ENCODE results near the gene SRPRA. TPM values are rescaled to one million over a fixed set of nuclear protein-coding genes. Genes with fewer than 3 reads are reported as not detected.
A peak's percentile ranks its signal among the peaks of the same experiment; 100 is the strongest.

SRPRA gene
- total and polyA plus RNA-seq, 10 of the 15 experiments (the other 5 are each of a cell fraction or from before 2014, with no cell fraction given): 29.6 to 131 (median 92.8) TPM

DNA sequence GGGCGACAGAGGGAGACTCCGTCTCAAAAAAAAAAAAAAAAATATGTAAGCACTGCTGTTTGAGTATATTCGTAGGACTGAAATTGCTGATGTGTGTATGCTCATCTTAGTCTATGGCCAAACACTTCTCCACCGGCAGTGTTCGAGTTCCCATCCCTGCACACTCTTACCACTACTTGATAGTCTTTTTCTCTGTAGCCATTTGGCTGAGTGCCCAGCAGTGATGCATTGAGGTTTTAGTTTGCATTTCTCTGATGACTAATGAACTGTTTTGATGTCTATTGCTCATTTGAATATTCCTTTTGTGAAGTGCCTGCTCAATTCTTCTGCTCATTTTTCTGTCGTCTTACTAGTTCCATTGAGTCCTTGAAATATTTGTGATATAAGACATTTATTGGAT lies 16.1 kb upstream of the SRPRA start:
- ChIA-PET CTCF (interaction anchor here (2.6 kb wide), 1 partner anchor 15 kb away, joined by 10 read pairs; no protein-coding TSS in a partner anchor), POLR2A (no interaction called here), RAD21 (ENCODE audit: unreplicated experiment) (no interaction called here), SMC1A (ENCODE audit: uncharacterized antibody, unreplicated experiment) (interaction anchor here (2.7 kb wide), 1 partner anchor 22 kb away, joined by 9 read pairs; no protein-coding TSS in a partner anchor)
- Histone ChIP-seq H3K36me3 (ENCODE audit: control insufficient read depth in 2 of 2, insufficient read depth in 2 of 2, low read length in 1 of 2) (no peaks in the 10 kb centered on the region; a peak in 1 of 4 replicates), H3K4me3 (peak overlapping the region; percentile 96; the same call in 1 of the 2 replicates), H3K27me3 (replicated peaks in 1 of 2; ENCODE audit: control insufficient read depth in 2 of 2, insufficient read depth in 2 of 2, low read length in 1 of 2) (no peaks in the 10 kb centered on the region), H3K4me1 (ENCODE audit: control insufficient read depth, insufficient read depth, low read length) (peaks cover 22% of the 10 kb centered on the region), H3K79me2 (ENCODE audit: control insufficient read depth, insufficient read depth, low read length) (peaks cover 6% of the 10 kb centered on the region), H3K4me2 (ENCODE audit: control insufficient read depth, insufficient read depth) (peak overlapping the region; percentile 89), H3K27ac (ENCODE audit: control insufficient read depth, insufficient read depth) (no peak overlapping the region), H3K9ac (ENCODE audit: control insufficient read depth, insufficient read depth, low read length) (no peak overlapping the region), H2AFZ (ENCODE audit: control insufficient read depth, low read depth, low read length) (no peak overlapping the region), H3K9me3 (replicated peaks; ENCODE audit: control insufficient read depth, insufficient read depth, low read length) (no peaks in the 10 kb centered on the region), H4K20me1 (ENCODE audit: control insufficient read depth, insufficient read depth) (no peaks in the 10 kb centered on the region)
- in situ Hi-C loops (cut with MboI): no loop called here
- WGBS (ENCODE audit: insufficient coverage, insufficient replicate concordance, low lambda C conversion rate, missing lambda C conversion rate): 4% methylated on average over 4 of the region's 6 CpGs
- peak; percentile 90 for FAIRE-seq
- peak; percentile 94 for DNase-seq (ENCODE audit: low read depth, low spot score)
- BruUV-seq (replicated peaks): no TSS peak
- TF ChIP-seq CREM (IDR thresholded peaks at IDR 0.05; ENCODE audit: low read depth) (peak; percentile 34; the same call in 1 of the 2 replicates), ZNF217 (IDR thresholded peaks at IDR 0.05) (no peak), CREB1 (IDR thresholded peaks at IDR 0.05; ENCODE audit: low read depth) (0 out of 2 replicates have a peak, but pooled peaks have one; percentile 52), ATF7 (IDR thresholded peaks at IDR 0.05; ENCODE audit: low read depth) (0 out of 2 replicates have a peak, but pooled peaks have one; percentile 57), JUNB (IDR thresholded peaks at IDR 0.05) (0 out of 2 replicates have a peak, but pooled peaks have one; percentile 10), RUNX3 (IDR thresholded peaks at IDR 0.05; ENCODE audit: low read length) (peak; percentile 81), POU2F2 (IDR thresholded peaks at IDR 0.05; ENCODE audit: borderline replicate concordance, low read depth, low read length) (peak; percentile 92; the same call in 2 of the 3 replicates), NFIC (IDR thresholded peaks at IDR 0.05; ENCODE audit: low read depth, low read length) (0 out of 2 replicates have a peak, but pooled peaks have one; percentile 23), SUPT20H (IDR thresholded peaks at IDR 0.05; ENCODE audit: borderline replicate concordance, control insufficient read depth, low read depth, low read length) (no peak), LARP7 (IDR thresholded peaks at IDR 0.05) (no peak), POLR2AphosphoS5 (IDR thresholded peaks at IDR 0.05; ENCODE audit: low read length) (0 out of 2 replicates have a peak, but pooled peaks have one; percentile 32), SMAD1 (IDR thresholded peaks at IDR 0.05; ENCODE audit: low read depth, partially characterized antibody) (peak; percentile 81), SP1 (IDR thresholded peaks at IDR 0.05; ENCODE audit: low read depth, low read length) (no peak), TCF7 (IDR thresholded peaks at IDR 0.05; ENCODE audit: borderline replicate concordance) (peak; percentile 41; the same call in 1 of the 2 replicates)
- TF ChIP-seq, protein P1, sequence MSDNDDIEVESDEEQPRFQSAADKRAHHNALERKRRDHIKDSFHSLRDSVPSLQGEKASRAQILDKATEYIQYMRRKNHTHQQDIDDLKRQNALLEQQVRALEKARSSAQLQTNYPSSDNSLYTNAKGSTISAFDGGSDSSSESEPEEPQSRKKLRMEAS (IDR thresholded peaks at IDR 0.05; ENCODE audit: low read depth, low read length): no peak
- TF ChIP-seq, protein P2, sequence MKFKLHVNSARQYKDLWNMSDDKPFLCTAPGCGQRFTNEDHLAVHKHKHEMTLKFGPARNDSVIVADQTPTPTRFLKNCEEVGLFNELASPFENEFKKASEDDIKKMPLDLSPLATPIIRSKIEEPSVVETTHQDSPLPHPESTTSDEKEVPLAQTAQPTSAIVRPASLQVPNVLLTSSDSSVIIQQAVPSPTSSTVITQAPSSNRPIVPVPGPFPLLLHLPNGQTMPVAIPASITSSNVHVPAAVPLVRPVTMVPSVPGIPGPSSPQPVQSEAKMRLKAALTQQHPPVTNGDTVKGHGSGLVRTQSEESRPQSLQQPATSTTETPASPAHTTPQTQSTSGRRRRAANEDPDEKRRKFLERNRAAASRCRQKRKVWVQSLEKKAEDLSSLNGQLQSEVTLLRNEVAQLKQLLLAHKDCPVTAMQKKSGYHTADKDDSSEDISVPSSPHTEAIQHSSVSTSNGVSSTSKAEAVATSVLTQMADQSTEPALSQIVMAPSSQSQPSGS (IDR thresholded peaks at IDR 0.05; ENCODE audit: low read length): 0 out of 2 replicates have a peak, but pooled peaks have one; percentile 30
- TF ChIP-seq, protein P3, sequence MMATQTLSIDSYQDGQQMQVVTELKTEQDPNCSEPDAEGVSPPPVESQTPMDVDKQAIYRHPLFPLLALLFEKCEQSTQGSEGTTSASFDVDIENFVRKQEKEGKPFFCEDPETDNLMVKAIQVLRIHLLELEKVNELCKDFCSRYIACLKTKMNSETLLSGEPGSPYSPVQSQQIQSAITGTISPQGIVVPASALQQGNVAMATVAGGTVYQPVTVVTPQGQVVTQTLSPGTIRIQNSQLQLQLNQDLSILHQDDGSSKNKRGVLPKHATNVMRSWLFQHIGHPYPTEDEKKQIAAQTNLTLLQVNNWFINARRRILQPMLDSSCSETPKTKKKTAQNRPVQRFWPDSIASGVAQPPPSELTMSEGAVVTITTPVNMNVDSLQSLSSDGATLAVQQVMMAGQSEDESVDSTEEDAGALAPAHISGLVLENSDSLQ (IDR thresholded peaks at IDR 0.05): 0 out of 2 replicates have a peak, but pooled peaks have one; percentile 9
- TF ChIP-seq, protein P4, sequence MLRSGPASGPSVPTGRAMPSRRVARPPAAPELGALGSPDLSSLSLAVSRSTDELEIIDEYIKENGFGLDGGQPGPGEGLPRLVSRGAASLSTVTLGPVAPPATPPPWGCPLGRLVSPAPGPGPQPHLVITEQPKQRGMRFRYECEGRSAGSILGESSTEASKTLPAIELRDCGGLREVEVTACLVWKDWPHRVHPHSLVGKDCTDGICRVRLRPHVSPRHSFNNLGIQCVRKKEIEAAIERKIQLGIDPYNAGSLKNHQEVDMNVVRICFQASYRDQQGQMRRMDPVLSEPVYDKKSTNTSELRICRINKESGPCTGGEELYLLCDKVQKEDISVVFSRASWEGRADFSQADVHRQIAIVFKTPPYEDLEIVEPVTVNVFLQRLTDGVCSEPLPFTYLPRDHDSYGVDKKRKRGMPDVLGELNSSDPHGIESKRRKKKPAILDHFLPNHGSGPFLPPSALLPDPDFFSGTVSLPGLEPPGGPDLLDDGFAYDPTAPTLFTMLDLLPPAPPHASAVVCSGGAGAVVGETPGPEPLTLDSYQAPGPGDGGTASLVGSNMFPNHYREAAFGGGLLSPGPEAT (IDR thresholded peaks at IDR 0.05; ENCODE audit: low read depth): no peak
- intact Hi-C loops (cut with micrococcal nuclease; ENCODE audit: unreplicated experiment): loop anchor here (1.0 kb wide), 1 partner anchor 19 kb away; the partner anchor contains the start of gene DCPS
- ATAC-seq: peak; percentile 59

All from GM12878 (cell line).